ENCODE measurements around the gene MUC6.

- TF ChIP-seq TEAD4 (IDR thresholded peaks at IDR 0.05) (no peak), CREB1 (IDR thresholded peaks at IDR 0.05; ENCODE audit: low read depth) (no peak), REST (IDR thresholded peaks at IDR 0.05; ENCODE audit: low read depth) (no peak), TCF12 (IDR thresholded peaks at IDR 0.05; ENCODE audit: low read depth) (no peak)
Observed at GRCh38 chr11:992577-992976, 43.9 kb downstream of the MUC6 start.

Measured in Ishikawa (cell line).